ENCODE results near the gene TM9SF3. TPM values are rescaled to one million over a fixed set of nuclear protein-coding genes. Genes with fewer than 3 reads are reported as not detected.

TM9SF3 gene
- total and polyA plus RNA-seq, 2 of the 4 experiments (the other 2 are of a cell fraction) = 33.7 to 61.8 TPM

GRCh38 chr10:96541921-96542320 is 44.9 kb downstream of the TM9SF3 start:
- H2AK5ac ChIP-seq (ENCODE audit: low read depth, low read length) = no peak overlapping the region
- ATAC-seq (ENCODE audit: low read depth) (peak; percentile 44; the same call in 1 of the 2 replicates), DNase-seq (peak; percentile 29)
- no peak overlapping the region for H2BK5ac ChIP-seq (ENCODE audit: low read depth, low read length, poor library complexity, severe bottlenecking)
- H4K20me1 ChIP-seq (ENCODE audit: insufficient read depth, low read length) = peaks cover 9% of the 10 kb centered on the region; the same call in 1 of the 2 replicates
- H2BK15ac ChIP-seq (ENCODE audit: low read depth, low read length) = no peak overlapping the region
- H4K5ac ChIP-seq (ENCODE audit: low read depth, low read length) = no peak overlapping the region
- H3K9me3 ChIP-seq (ENCODE audit: control insufficient read depth, insufficient read depth, low read length) = no peaks in the 10 kb centered on the region
- no peak overlapping the region for H3K56ac ChIP-seq (ENCODE audit: extremely low read depth, insufficient read depth, low read length)
- H2AK9ac ChIP-seq (replicated peaks; ENCODE audit: low read depth, low read length, poor library complexity) = no peak overlapping the region
- H3K9ac ChIP-seq (ENCODE audit: low read depth, low read length) = no peak overlapping the region
- H3K9me1 ChIP-seq (ENCODE audit: insufficient read depth, low read length) = no peaks in the 10 kb centered on the region
- no peak overlapping the region for H3K27ac ChIP-seq (ENCODE audit: insufficient read depth, low read length)
- H3K18ac ChIP-seq (ENCODE audit: low read depth, low read length) = no peak overlapping the region
- no peak overlapping the region for H2AFZ ChIP-seq (replicated peaks; ENCODE audit: low read length, poor library complexity)
- H3K79me1 ChIP-seq (ENCODE audit: low read depth in 1 of 2, low read length in 2 of 2) = peaks cover 18 to 29% of the 10 kb centered on the region in 2 experiments
- intact Hi-C loops (cut with micrococcal nuclease) = no loop called here
- H2BK120ac ChIP-seq (ENCODE audit: low read depth, low read length) = no peak overlapping the region
- no peak overlapping the region for H3K4ac ChIP-seq (ENCODE audit: low read depth, low read length)
- H4K91ac ChIP-seq (ENCODE audit: insufficient read depth, low read depth, low read length) = no peak overlapping the region
- no CpG with 5 or more reads among the region's 2 CpGs for WGBS, 2 experiments (ENCODE audit: extremely low coverage in 2 of 2, insufficient read length in 1 of 2)
- ChIA-PET CTCF (no interaction called here), POLR2A (ENCODE audit: unreplicated experiment) (no interaction called here)
- H3K36me3 ChIP-seq (ENCODE audit: control insufficient read depth, insufficient read depth, low read length) = peaks cover 16% of the 10 kb centered on the region
- in situ Hi-C loops (cut with MboI; ENCODE audit: low sequenced_read_pairs) = no loop called here
- H2BK20ac ChIP-seq (ENCODE audit: low read depth, low read length) = no peak overlapping the region
- H3K4me2 ChIP-seq (ENCODE audit: low read depth, low read length) = no peak overlapping the region
- no peak overlapping the region for H3K14ac ChIP-seq (replicated peaks; ENCODE audit: low read depth, low read length)
- H3K23ac ChIP-seq (ENCODE audit: low read depth, low read length) = no peak overlapping the region
- H3K27me3 ChIP-seq (ENCODE audit: control insufficient read depth, insufficient read depth, low read length) = no peaks in the 10 kb centered on the region
- no peak for TF ChIP-seq ELK1 (IDR thresholded peaks at IDR 0.05; ENCODE audit: borderline replicate concordance, low read depth, low read length)
- no peak for TF ChIP-seq NFE2L2 (IDR thresholded peaks at IDR 0.05; ENCODE audit: low read depth, low read length)
- TF ChIP-seq CHD1 (IDR thresholded peaks at IDR 0.05; ENCODE audit: low read depth, low read length) = no peak
- no peak for TF ChIP-seq RCOR1 (IDR thresholded peaks at IDR 0.05; ENCODE audit: insufficient replicate concordance, low read length)
- TF ChIP-seq MAZ (IDR thresholded peaks at IDR 0.05; ENCODE audit: borderline replicate concordance, low read depth, low read length) = no peak
- TF ChIP-seq RAD21 (IDR thresholded peaks at IDR 0.05; ENCODE audit: low read length) = no peak
- no peak for TF ChIP-seq CEBPB (IDR thresholded peaks at IDR 0.05; ENCODE audit: low read depth, low read length)
- no peak for TF ChIP-seq SMC3 (IDR thresholded peaks at IDR 0.05; ENCODE audit: low read depth, low read length)
- TF ChIP-seq MAFK (IDR thresholded peaks at IDR 0.05; ENCODE audit: low read depth, low read length) = no peak
- TF ChIP-seq BHLHE40 (IDR thresholded peaks at IDR 0.05; ENCODE audit: low read depth, low read length) = no peak
- TF ChIP-seq RFX5 (IDR thresholded peaks at IDR 0.05; ENCODE audit: low read depth, low read length) = no peak
- TF ChIP-seq MXI1 (IDR thresholded peaks at IDR 0.05; ENCODE audit: borderline replicate concordance, low read depth, low read length) = no peak
- TF ChIP-seq CTCF (conservative IDR thresholded peaks at IDR 0.05; ENCODE audit: low read depth, low read length) = no peak
- no peak for TF ChIP-seq POLR2A (IDR thresholded peaks at IDR 0.05; ENCODE audit: low read depth, low read length)
- TF ChIP-seq USF2 (IDR thresholded peaks at IDR 0.05; ENCODE audit: low read depth, low read length) = no peak
- no peak for TF ChIP-seq FOS (IDR thresholded peaks at IDR 0.05; ENCODE audit: low read depth, low read length)
- dilution Hi-C loops (cut with HindIII; ENCODE audit: low sequenced_read_pairs, unreplicated experiment) = no loop called here
- no peak overlapping the region for H3K4me3 ChIP-seq (ENCODE audit: insufficient read depth, low read depth, low read length)
- no TSS peak for BruUV-seq (replicated peaks)
- H4K8ac ChIP-seq (ENCODE audit: low read depth in 2 of 2, low read length in 2 of 2) = no peak overlapping the region
- no peaks in the 10 kb centered on the region for H3K4me1 ChIP-seq (ENCODE audit: control insufficient read depth, insufficient read depth, low read length)
